Spleen (tissue), 11 donors: ENCODE results near the gene LDLRAD4. TPM values are rescaled to one million over a fixed set of nuclear protein-coding genes. Genes with fewer than 3 reads are reported as not detected.

Experiments
- DNase-seq: peaks from one replicate; pipeline ENCODE4 v3.0.0-alpha.2; 2020
- H3K27ac ChIP-seq, 8 donors: fragments of 200-600 bp; sonication (generic) in 7 of 8; 1 replicate in 4 of 8; 2 replicates in 4 of 8; pipeline versions ENCODE4 v1.5.0 to v1.8.0; 2016 to 2021; ENCODE audit warnings: inconsistent platforms in 4 of 8, mild to moderate bottlenecking in 4 of 8, moderate library complexity in 1 of 8
- H3K27me3 ChIP-seq, 7 donors: fragments of 200-600 bp; sonication (generic) in 6 of 7; replicated peaks in 1 of 7; 1 replicate in 4 of 7; 2 replicates in 3 of 7; pipeline versions ENCODE4 v1.5.0 to v1.8.0; 2016 to 2021; ENCODE audit warnings: inconsistent platforms in 3 of 7, mild to moderate bottlenecking in 1 of 7
- H3K36me3 ChIP-seq, 6 donors: fragments of 200-600 bp; sonication (generic) in 5 of 6; 1 replicate in 4 of 6; 2 replicates in 2 of 6; pipeline versions ENCODE4 v1.5.0 to v1.8.0; 2016 to 2021; ENCODE audit warnings: inconsistent platforms in 2 of 6
- H3K4me1 ChIP-seq, 6 donors: fragments of 200-600 bp; sonication (generic) in 5 of 6; 1 replicate in 3 of 6; 2 replicates in 3 of 6; pipeline versions ENCODE4 v1.5.0 to v1.8.0; 2016 to 2021; ENCODE audit warnings: inconsistent platforms in 3 of 6
- H3K4me3 ChIP-seq, 8 donors: fragments of 200-600 bp; sonication (generic) in 7 of 8; 1 replicate in 4 of 8; 2 replicates in 4 of 8; pipeline versions ENCODE4 v1.5.0 to v1.8.0; 2016 to 2021; ENCODE audit warnings: inconsistent platforms in 4 of 8, mild to moderate bottlenecking in 4 of 8, moderate library complexity in 2 of 8
- H3K9me3 ChIP-seq, 8 donors: fragments of 200-600 bp; sonication (generic) in 7 of 8; 1 replicate in 4 of 8; 2 replicates in 4 of 8; pipeline versions ENCODE4 v1.5.0 to v1.8.0; 2016 to 2021; ENCODE audit warnings: inconsistent platforms in 4 of 8
- CTCF ChIP-seq, 11 experiments: fragments of 200-600 bp in 7 of 11; fragments of 450-650 bp in 4 of 11; sonication (generic) in 4 of 11; IDR thresholded peaks in 8 of 11; conservative IDR thresholded peaks in 3 of 11; 1 replicate in 7 of 11; 2 replicates in 4 of 11; pipeline versions ENCODE4 v1.4.0 to v1.8.0; 2016 to 2021; ENCODE audit warnings: antibody characterized with exemption in 11 of 11, inconsistent platforms in 4 of 11, mild to moderate bottlenecking in 1 of 11
- POLR2A ChIP-seq, 3 donors: fragments of 450-650 bp; IDR thresholded peaks; one replicate each; pipeline ENCODE4 v1.5.1; 2017; ENCODE audit warnings: antibody characterized with exemption in 3 of 3, mild to moderate bottlenecking in 1 of 3
- POLR2AphosphoS5 ChIP-seq, 3 donors: sonication (generic); formaldehyde crosslinking; IDR thresholded peaks; one replicate each; pipeline ENCODE4 v1.5.1; 2017; ENCODE audit warnings: antibody characterized with exemption in 3 of 3
- WGBS, 5 donors: extraction: QIAGEN DNeasy Blood & Tissue Kit in 3 of 5; methylation state at CpG; one replicate each; pipeline versions ENCODE4 v1.1.5 to v1.1.7; 2013 to 2018; 5-methylcytosine and 5-hydroxymethylcytosine counted together
- intact Hi-C: fragments of 100-400 bp; cut with DNase I; formaldehyde crosslinking; loops from one replicate; pipeline ENCODE4 v1.15.0; 2023; ENCODE audit warnings: low total_unique reads
- polyA plus RNA-seq, 3 donors: library from polyadenylated mRNA; stranded (reverse); fragments of 200-250 nt; gene quantifications; one replicate each; pipeline ENCODE4 v1.2.1, GENCODE V29; 2013
- total RNA-seq, 7 donors: library from RNA; depleted of rRNA in 3 of 7; stranded (reverse); fragments of >200 nt in 3 of 7; fragmentation: NEBNext Ultra II Directional in 4 of 7; extraction: Animal tissue kit (Norgen Biotek cat#: 25700) in 4 of 7; gene quantifications; one replicate each; pipeline versions ENCODE4 v1.1.0 to v1.2.1, GENCODE V29; 2016 to 2021
- donor health status: healthy with polysubstance abuse.
- donor health status: DM: no; HTN: no; CAD: no; lungs with moderate emphysema.
- donor health status: DM: no; HTN: no; CAD: no.
- donor health status: Bipolar disorder and iron deficiency.
- donor health status: healthy.
- donor health status: DM: no; HTN: no; CAD: no.
- donor health status: DM: yes; HTN: yes; CAD: no.

LDLRAD4 gene
- total and polyA plus RNA-seq, 10 donors: 4.5 to 80.8 (median 46.4) TPM

DNA sequence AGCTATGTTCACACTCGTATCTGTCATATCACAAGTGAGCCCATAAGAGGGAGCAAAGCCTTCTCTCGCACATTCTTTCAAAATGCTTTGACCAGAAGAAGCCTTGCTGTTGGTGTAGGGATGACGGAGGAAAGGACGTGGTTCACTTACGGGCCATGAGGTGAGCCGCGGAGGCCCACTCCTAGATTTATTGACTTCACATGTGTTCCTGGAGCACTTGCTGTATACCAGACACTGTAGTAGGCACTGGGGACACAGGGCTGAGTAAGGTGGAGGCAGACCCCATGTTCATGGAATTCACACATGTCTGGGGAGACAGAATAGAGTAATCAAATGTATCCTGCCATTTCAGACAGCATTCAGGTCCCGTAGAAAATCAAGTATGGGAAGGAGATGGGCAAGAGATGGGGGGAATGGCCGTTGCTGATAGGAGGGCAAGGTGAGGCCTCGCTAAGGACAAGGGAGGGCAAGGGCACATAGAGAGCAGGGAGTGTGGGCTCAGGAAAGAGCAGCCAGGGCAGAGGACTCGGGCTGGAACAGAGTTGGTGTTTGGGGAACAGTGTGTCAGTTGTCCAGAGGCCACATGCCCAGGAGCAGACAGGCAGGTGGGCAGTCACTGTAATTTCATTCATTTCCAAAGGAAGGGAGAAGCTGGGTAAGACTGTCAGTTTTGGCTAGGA is 182.2 kb downstream of the LDLRAD4 start:
- H3K36me3 ChIP-seq: peaks cover 0 to 5% (median 0%) of the 10 kb centered on the region in 6 donors
- H3K4me1 ChIP-seq: no peaks in the 10 kb centered on the region
- no peaks in the 10 kb centered on the region for H3K27me3 ChIP-seq
- no peak overlapping the region for H3K27ac ChIP-seq
- no peaks in the 10 kb centered on the region for H3K9me3 ChIP-seq
- no peak for TF ChIP-seq CTCF (IDR thresholded peaks at IDR 0.05 in 8 of 11, conservative IDR thresholded peaks at IDR 0.05 in 3 of 11)
- TF ChIP-seq POLR2A (IDR thresholded peaks at IDR 0.05): no peak
- TF ChIP-seq POLR2AphosphoS5 (IDR thresholded peaks at IDR 0.05): no peak
- intact Hi-C loops: no loop called here
- H3K4me3 ChIP-seq: no peak overlapping the region
- no peak for DNase-seq
- whole genome bisulfite sequencing, 5 donors: 85 to 94% (median 91%) methylated on average over 11 of the region's 11 CpGs

GRCh38 chr18:13401404-13401803 is 182.8 kb downstream of the LDLRAD4 start:
- Histone ChIP-seq H3K27me3 (no peaks in the 10 kb centered on the region), H3K9me3 (no peaks in the 10 kb centered on the region), H3K36me3 (peaks cover 0 to 5% (median 0%) of the 10 kb centered on the region in 6 donors), H3K27ac (no peak overlapping the region), H3K4me1 (no peaks in the 10 kb centered on the region), H3K4me3 (no peak overlapping the region)
- intact Hi-C loops: no loop called here
- WGBS, 5 donors: 42 to 77% (median 73%) methylated on average over 6 to 8 of the region's 8 CpGs
- DNase-seq: no peak
- no peak for TF ChIP-seq POLR2A (IDR thresholded peaks at IDR 0.05)
- no peak for TF ChIP-seq CTCF (IDR thresholded peaks at IDR 0.05 in 8 of 11, conservative IDR thresholded peaks at IDR 0.05 in 3 of 11)
- no peak for TF ChIP-seq POLR2AphosphoS5 (IDR thresholded peaks at IDR 0.05)

DNA sequence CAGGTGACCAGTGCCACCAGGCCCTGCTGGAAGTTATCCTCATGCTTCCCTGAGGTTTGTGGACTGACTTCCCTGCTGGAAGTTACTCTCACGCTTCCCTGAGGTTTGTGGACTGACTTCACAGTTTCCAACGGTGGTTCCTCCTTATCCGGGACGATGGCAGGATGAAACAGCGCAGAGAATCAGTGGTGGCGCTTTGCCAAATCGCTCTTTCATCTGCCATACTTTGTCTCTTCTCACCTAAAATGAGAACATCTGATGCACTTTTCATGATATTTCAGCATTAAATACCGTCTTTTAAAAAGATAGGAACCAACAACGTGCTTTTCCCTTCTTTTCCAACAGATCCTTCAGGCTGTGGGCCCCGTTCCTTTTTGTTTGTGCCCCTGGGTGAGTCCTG is 183.3 kb downstream of the LDLRAD4 start:
- TF ChIP-seq POLR2A (IDR thresholded peaks at IDR 0.05) (no peak), CTCF (IDR thresholded peaks at IDR 0.05 in 8 of 11, conservative IDR thresholded peaks at IDR 0.05 in 3 of 11) (no peak), POLR2AphosphoS5 (IDR thresholded peaks at IDR 0.05) (no peak)
- DNase-seq: no peak
- H3K27me3 ChIP-seq: no peaks in the 10 kb centered on the region
- intact Hi-C loops: no loop called here
- no peak overlapping the region for H3K27ac ChIP-seq
- no peaks in the 10 kb centered on the region for H3K4me1 ChIP-seq
- H3K36me3 ChIP-seq: peaks cover 0 to 5% (median 0%) of the 10 kb centered on the region in 6 donors
- no peaks in the 10 kb centered on the region for H3K9me3 ChIP-seq
- 88 to 94% (median 92%) methylated on average over 10 of the region's 10 CpGs for WGBS, 5 donors
- H3K4me3 ChIP-seq: no peak overlapping the region

GRCh38 chr18:13403786-13404549 is 185.4 kb downstream of the LDLRAD4 start:
- Histone ChIP-seq H3K27me3 (no peaks in the 10 kb centered on the region), H3K27ac (no peak overlapping the region), H3K4me3 (no peak overlapping the region), H3K9me3 (no peaks in the 10 kb centered on the region), H3K4me1 (no peaks in the 10 kb centered on the region), H3K36me3 (no peaks in the 10 kb centered on the region)
- TF ChIP-seq POLR2A (IDR thresholded peaks at IDR 0.05) (no peak), CTCF (IDR thresholded peaks at IDR 0.05 in 8 of 11, conservative IDR thresholded peaks at IDR 0.05 in 3 of 11) (no peak)
- WGBS, 5 donors: 89 to 96% (median 94%) methylated on average over 31 of the region's 31 CpGs
- no peak for DNase-seq
- intact Hi-C loops: no loop called here
